RPMI7951 (cell line): ENCODE measurements around the gene CUL4A. TPM values are rescaled to one million over a fixed set of nuclear protein-coding genes. Genes with fewer than 3 reads are reported as not detected.

ENCODE experiments used
- DNase-seq: peaks from one replicate; pipeline ENCODE4 v3.0.0-alpha.2; 2012; ENCODE audit warnings: low read depth
- total RNA-seq: library from RNA; depleted of rRNA; stranded (reverse); fragments of >200 nt; shearing (Covaris generic); gene quantifications from 2 replicates; pipeline ENCODE4 v1.2.3, GENCODE V29; 2014

The CUL4A gene
- total RNA-seq, 1 experiment from 2014 or later = 69.4 TPM

DNA sequence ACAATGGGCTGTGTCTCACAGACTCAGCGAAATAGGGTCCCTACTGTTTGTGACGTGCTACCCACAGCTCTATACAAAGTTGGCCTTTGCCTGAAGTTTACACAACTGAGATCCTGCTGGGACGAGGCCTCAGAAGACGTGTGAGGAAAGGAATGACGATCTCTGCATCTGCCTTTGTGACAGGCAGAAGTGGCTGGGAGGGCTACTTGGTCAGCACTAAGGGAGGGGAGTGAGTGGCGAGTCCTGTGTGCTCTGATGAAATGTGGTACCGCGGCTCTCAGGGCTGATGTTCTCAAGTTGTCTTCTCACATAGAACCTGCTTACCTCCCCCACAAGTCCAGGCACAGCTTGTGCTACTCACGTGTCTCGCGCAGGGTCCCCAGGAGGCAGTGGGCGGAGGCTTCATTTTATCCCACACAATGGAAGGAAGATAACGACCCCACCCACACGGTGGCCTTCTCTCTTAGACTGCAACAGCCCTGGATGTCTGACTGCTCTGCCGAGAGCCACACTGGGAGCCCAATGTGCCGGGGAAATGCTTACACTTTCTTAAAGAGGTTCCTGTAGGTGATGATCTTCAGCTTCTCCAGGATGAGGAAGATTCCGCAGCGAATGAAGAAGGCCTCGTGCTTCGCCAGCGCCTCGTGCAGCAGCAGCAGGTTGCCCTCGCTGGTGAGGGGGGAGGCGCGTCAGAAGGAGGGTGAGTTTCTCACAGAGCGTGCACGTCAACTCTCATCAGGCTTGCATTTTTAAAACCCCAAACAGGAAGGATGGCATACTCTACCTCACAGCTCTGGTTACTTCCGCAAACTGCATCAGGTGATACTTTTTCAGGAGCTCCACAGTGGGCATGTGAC, 29.8 kb upstream of the CUL4A start:
- DNase-seq = no peak

GRCh38 chr13:113182046-113182445, 27.4 kb upstream of the CUL4A start:
- peak; percentile 13 for DNase-seq

- DNase-seq = no peak
These were observed 25.8 kb upstream of the CUL4A start for GRCh38 chr13:113183450-113184129.

DNA sequence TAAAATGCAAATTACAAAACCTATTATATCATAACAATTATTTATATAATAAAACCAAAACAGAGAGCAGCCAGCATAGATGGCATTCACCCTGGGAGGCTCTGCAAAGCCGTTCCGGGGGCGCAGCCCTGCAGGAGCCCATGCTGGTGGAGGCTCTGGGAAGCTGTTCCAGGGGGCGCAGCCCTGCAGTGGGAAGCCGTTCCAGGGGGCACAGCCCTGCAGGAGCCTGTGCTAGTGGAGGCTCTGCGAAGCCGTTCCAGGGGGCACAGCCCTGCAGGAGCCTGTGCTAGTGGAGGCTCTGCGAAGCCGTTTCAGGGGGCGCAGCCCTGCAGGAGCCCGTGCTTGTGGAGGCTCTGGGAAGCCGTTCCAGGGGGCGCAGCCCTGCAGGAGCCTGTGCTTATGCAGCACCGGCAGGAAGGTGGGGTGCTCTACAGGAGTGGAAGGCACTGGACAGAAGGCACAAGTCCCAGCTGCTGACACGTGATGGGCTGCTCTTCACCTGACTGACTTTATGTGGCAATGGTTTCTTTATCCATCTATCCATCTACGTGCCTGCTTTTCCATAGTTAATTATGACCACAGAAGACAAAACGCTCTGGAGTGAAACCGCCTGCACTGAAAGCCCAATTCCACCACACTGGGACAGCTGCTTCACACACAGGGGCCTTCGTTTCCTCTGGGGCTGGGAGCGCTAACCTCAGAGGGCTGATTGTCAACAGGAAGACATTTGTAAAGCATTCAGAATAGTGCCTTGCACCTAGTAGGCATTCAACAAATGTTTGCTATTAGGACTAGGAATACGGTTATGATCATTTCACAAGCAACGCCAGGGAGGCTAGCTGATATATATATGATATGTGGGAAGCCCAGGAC, 24.6 kb upstream of the CUL4A start:
- DNase-seq = no peak

DNA sequence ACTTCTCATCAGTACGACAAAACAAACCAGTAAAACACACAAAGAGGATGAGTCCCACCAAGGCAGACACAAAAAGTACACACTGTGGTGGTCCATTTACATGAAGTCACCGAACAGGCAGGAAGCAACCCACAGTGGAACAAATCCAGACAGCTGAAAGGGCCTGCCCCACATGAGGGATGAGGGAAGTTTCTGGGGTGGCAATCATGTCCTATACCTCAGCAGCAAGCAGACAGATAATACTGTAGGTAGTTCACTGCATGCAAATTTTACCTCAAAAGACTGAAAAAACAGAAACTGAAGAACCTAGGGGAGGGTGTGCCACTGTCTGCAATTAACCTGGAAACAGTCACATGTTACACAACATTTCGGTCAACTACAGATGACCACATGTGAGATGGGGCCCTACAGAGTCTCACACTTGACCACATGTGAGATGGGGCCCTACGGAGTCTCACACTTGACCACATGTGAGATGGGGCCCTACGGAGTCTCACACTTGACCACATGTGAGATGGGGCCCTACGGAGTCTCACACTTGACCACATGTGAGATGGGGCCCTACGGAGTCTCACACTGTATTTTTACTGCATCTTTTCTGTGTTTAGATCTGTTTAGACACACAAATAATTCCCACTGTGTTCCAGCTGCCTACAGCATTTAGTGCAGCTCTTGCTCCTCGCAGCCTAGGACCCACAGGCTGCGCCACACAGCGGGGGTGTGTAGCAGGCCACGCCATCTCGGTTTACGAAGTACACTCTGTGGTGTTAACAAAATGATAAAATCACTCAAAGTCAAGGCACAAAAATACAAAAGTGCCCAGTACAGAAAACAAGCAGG, 23.1 kb upstream of the CUL4A start:
- DNase-seq = peak; percentile 33

DNA sequence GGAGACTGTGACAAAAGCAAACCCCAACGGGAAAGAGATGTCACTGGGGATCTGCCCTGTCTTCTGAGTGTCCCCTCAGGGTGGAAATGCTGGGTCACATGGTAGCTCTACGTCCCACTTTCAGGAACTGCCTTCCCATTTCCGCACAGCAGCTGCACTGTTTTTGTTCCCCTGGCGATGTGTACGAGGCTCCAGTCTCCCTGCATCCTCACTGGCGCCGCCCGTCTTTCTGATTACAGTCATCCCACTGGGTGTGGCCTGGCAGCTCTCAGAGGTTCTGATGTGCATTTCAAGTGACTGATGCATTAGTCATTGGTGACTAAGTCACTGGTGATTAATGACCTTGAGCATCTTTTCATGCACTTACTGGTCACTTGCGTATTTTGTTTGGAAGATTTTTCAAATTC, 22.1 kb upstream of the CUL4A start:
- peak; percentile 99 for DNase-seq

DNA sequence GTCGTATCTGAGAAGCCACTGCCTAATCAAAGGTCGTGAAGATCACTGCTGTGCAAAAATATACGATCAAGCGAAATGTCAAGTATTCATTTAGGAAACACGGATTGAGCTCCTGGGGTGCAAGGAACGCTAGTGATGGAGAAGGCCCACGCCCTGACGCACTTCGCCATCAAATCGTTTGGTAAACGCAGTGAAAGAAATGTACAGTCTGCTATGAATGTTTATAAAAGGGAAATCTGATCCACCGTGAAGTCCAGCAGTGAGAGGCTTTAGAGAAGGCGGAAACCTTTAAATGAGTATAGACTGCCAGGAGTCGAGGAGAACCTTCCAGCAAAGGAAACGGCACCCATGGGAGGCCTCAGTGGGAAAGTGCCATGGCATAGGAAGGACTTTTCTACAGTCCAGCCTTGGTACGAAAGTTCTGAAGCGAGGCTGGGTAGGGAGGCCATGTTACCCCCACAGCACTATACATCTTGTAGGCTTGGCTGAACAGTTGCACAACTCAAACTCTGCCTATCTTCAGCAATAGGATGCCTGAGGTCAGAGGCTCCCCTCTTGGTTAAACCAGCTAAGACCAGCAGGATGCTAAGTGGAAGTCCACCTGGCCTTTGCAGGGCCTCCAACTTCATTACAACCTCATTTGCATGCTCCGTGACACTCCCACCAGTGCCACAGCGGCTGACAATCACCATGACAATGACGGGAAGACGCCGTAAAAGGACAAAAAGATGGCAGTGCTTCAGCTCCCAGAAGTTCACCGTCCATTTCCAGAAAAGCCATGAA, 21.3 kb upstream of the CUL4A start:
- DNase-seq = no peak

DNA sequence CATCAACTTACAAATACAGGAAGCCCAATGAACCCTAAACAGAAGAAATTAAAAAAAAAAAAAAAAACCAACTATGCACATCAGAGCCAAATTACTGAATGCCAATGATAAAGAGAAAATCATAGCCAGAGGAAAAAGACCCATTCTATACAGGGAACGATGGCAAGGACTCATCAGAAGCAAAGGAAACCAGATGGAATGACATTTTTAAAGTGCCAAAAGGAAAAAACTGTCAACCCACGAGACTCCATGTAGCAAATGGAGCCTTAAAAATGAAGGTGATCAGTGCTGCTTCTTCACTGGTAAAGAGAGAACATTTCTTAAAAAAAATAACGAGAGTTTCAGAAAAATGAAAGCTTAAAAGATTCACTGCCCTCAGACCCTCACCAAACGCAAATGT, 19.2 kb upstream of the CUL4A start:
- DNase-seq = no peak

DNA sequence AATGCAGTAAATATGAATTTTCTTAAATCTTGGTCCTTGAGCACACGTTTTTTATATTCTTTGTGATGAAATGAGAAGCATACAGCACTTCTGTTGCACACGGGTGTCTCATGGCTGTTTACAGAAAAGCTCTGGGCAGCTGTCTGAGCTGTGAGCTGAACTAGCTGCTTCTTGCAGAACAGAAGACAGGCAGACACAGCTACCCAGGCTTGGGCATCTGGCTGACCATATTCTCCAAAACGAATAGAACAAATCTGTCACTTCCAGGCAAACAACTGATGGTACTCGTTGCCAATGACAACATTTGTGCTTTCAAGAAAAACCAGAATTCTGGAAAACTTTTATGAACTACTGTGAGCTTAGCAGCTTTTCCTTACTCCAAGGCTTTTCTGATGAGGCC, 17.1 kb upstream of the CUL4A start:
- no peak for DNase-seq

- peak; percentile 41 for DNase-seq
These were observed 16.5 kb upstream of the CUL4A start for GRCh38 chr13:113192902-113193301.

- DNase-seq = no peak
These were observed 14.1 kb upstream of the CUL4A start for GRCh38 chr13:113195360-113195759.

GRCh38 chr13:113196970-113197737, 12.3 kb upstream of the CUL4A start:
- no peak for DNase-seq

DNA sequence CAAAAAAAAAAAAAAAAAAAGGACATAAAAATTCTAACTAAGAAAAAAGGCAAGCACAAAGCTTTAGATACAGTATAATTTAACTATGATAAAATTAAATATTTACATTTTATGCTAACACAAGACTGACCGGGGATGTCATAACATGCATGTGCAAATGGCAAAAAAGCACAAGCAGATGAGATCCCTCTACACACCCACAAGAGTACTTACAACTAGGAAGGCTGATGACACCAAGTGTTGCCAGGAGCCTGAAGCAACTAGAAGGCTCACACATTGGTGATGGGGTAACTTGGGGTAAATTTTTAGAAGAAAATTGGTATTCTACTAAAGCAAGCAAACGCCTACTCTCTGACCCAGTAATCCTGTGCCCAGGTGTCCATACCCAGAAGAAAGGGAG, 7.6 kb upstream of the CUL4A start:
- DNase-seq = no peak

- no peak for DNase-seq
These were observed 6.5 kb upstream of the CUL4A start for GRCh38 chr13:113202912-113203311.

- DNase-seq = no peak
These were observed 5.7 kb upstream of the CUL4A start for GRCh38 chr13:113203507-113204377.

- no peak for DNase-seq
These were observed 5.1 kb upstream of the CUL4A start for GRCh38 chr13:113204378-113204734.

- no peak for DNase-seq
These were observed 3.9 kb upstream of the CUL4A start for GRCh38 chr13:113205428-113205931.

GRCh38 chr13:113207460-113207859, 2.0 kb upstream of the CUL4A start:
- no peak for DNase-seq
